Measurements from ENCODE around the gene TMEM217.

GRCh38 chr6:37222992-37223391, 35.0 kb downstream of the TMEM217 start:
- no peak for TF ChIP-seq YY1 (tag by site-specific recombination; IDR thresholded peaks at IDR 0.05)
- TF ChIP-seq CTCF (tag by site-specific recombination; IDR thresholded peaks at IDR 0.05): no peak
- no peak for TF ChIP-seq SCRT2 (tag by site-specific recombination; IDR thresholded peaks at IDR 0.05)
- TF ChIP-seq REST (tag by site-specific recombination; IDR thresholded peaks at IDR 0.05): no peak
- no peak for TF ChIP-seq ZNF544 (tag by site-specific recombination; IDR thresholded peaks at IDR 0.05)
- no peak for TF ChIP-seq ZBTB26 (tag by site-specific recombination; optimal IDR thresholded peaks at IDR 0.05)
- no peak for TF ChIP-seq ZBTB7A (tag by site-specific recombination; IDR thresholded peaks at IDR 0.05; ENCODE audit: low read depth)
- no peak for TF ChIP-seq ZNF138 (tag by site-specific recombination; IDR thresholded peaks at IDR 0.05; ENCODE audit: borderline replicate concordance)
- TF ChIP-seq ZNF529 (tag by site-specific recombination; IDR thresholded peaks at IDR 0.05; ENCODE audit: insufficient replicate concordance): no peak
- no peak for TF ChIP-seq ZNF510 (tag by site-specific recombination; IDR thresholded peaks at IDR 0.05; ENCODE audit: insufficient replicate concordance)
- TF ChIP-seq BCL11A (tag by site-specific recombination; IDR thresholded peaks at IDR 0.05; ENCODE audit: low read depth): no peak
- no peak for TF ChIP-seq ZNF274 (IDR thresholded peaks at IDR 0.05; ENCODE audit: low read length)
- TF ChIP-seq ZNF274 (tag by site-specific recombination; IDR thresholded peaks at IDR 0.05; ENCODE audit: borderline replicate concordance): no peak
- no peak for TF ChIP-seq ZNF19 (tag by site-specific recombination; IDR thresholded peaks at IDR 0.05; ENCODE audit: low read depth)
- TF ChIP-seq TSHZ1 (tag by site-specific recombination; IDR thresholded peaks at IDR 0.05; ENCODE audit: borderline replicate concordance): no peak
